Endodermal cell (in vitro differentiated cells): ENCODE measurements around the gene CNTRL. TPM values are rescaled to one million over a fixed set of nuclear protein-coding genes. Genes with fewer than 3 reads are reported as not detected.

Experiments
- DNase-seq: peaks from one replicate; pipeline ENCODE4 v3.0.0-alpha.2; 2017
- H3K27ac ChIP-seq: 2 replicates; pipeline ENCODE4 v1.5.1; 2013; ENCODE audit warnings: mild to moderate bottlenecking, low read depth, low read length, moderate library complexity
- H3K27me3 ChIP-seq: 2 replicates; pipeline ENCODE4 v1.6.1; 2013; ENCODE audit warnings: mild to moderate bottlenecking, low read length, moderate library complexity; ENCODE audit not compliant: insufficient read depth, control insufficient read depth, poor library complexity, severe bottlenecking
- H3K36me3 ChIP-seq: 2 replicates; pipeline ENCODE4 v1.7.0; 2013; ENCODE audit warnings: mild to moderate bottlenecking, low read length, moderate library complexity; ENCODE audit not compliant: control insufficient read depth, insufficient read depth
- H3K4me1 ChIP-seq: one replicate; pipeline ENCODE4 v1.7.0; 2013; ENCODE audit warnings: low read length; ENCODE audit not compliant: control insufficient read depth, insufficient read depth
- H3K4me3 ChIP-seq: 2 replicates; pipeline ENCODE4 v1.5.1; 2013; ENCODE audit warnings: mild to moderate bottlenecking, low read length, moderate library complexity
- H3K9ac ChIP-seq: 2 replicates; pipeline ENCODE4 v1.6.1; 2013; ENCODE audit warnings: mild to moderate bottlenecking, low read length, moderate library complexity; ENCODE audit not compliant: poor library complexity, severe bottlenecking; ENCODE audit errors: extremely low read depth
- H3K9me3 ChIP-seq: 2 replicates; pipeline ENCODE4 v1.6.1; 2013; ENCODE audit warnings: mild to moderate bottlenecking, low read length, moderate library complexity; ENCODE audit not compliant: control insufficient read depth
- H3K27ac Mint-ChIP-seq: 2 replicates; pipeline ENCODE4 v1.8.0; 2020; ENCODE audit warnings: mixed read lengths
- H3K27me3 Mint-ChIP-seq: 2 replicates; pipeline ENCODE4 v1.8.0; 2021; ENCODE audit warnings: mild to moderate bottlenecking, mixed read lengths; ENCODE audit not compliant: insufficient read depth
- H3K36me3 Mint-ChIP-seq: 2 replicates; pipeline ENCODE4 v1.8.0; 2020; ENCODE audit warnings: low read depth, mixed read lengths
- H3K4me1 Mint-ChIP-seq: 2 replicates; pipeline ENCODE4 v1.8.0; 2020; ENCODE audit warnings: mixed read lengths
- H3K4me3 Mint-ChIP-seq: 2 replicates; pipeline ENCODE4 v1.8.0; 2020; ENCODE audit warnings: mild to moderate bottlenecking, moderate library complexity, mixed read lengths
- H3K9me3 Mint-ChIP-seq: 2 replicates; pipeline ENCODE4 v1.8.0; 2020; ENCODE audit warnings: mild to moderate bottlenecking, mixed read lengths
- WGBS, 2 experiments: methylation state at CpG; one replicate each; pipeline versions ENCODE4 v1.1.5 to v1.1.7; 2013; ENCODE audit warnings: missing lambda C conversion rate in 2 of 2, mixed read lengths in 1 of 2; ENCODE audit not compliant: insufficient coverage in 1 of 2, insufficient read length in 1 of 2; 5-methylcytosine and 5-hydroxymethylcytosine counted together
- total RNA-seq, 2 donors: library from RNA; stranded (reverse); fragmentation: NEBNext Ultra II Directional in 1 of 2; extraction: Animal tissue kit (Norgen Biotek cat#: 25700) in 1 of 2; gene quantifications; 2 replicates in 1 of 2; 3 replicates in 1 of 2; pipeline ENCODE4 v1.2.1, GENCODE V29; 2021
- TF ChIP-seq, protein P1 (sequence below): fragments of 200-600 bp; sonication (generic); conservative IDR thresholded peaks from 2 replicates; pipeline ENCODE4 v1.5.0; 2021; ENCODE audit warnings: antibody characterized with exemption, mild to moderate bottlenecking

Gene CNTRL
- total RNA-seq, 2 donors from 2014 or later, result 18.0 to 21.0 TPM

DNA sequence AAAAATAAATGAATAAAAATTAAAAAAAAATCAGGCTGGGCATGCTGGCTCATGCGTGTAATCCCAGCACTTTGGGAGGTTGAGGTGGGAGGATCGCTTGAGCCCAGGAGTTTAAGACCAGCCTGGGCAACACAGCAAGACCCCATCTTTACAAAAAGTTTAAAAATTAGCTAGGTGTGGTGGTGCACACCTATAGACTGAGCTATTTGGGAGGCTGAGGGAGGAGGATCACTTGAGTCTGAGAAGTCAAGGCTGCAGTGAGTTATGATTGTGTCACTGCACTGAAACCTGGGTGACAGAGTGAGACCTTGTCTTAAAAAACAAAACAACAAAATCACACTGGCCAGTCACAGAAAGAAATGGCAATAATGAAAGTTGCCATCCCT, 3.4 kb upstream of the CNTRL start:
- Mint-ChIP-seq H3K27ac (no peak overlapping the region), H3K9me3 (peaks cover 19% of the 10 kb centered on the region), H3K4me1 (peaks cover 11% of the 10 kb centered on the region), H3K27me3 (peaks cover 91% of the 10 kb centered on the region), H3K36me3 (peaks cover 2% of the 10 kb centered on the region), H3K4me3 (no peak overlapping the region)
- whole genome bisulfite sequencing, 2 experiments, result 73 to 81% methylated on average over 2 of the region's 2 CpGs
- no peaks in the 10 kb centered on the region for H3K36me3 ChIP-seq
- H3K4me3 ChIP-seq, result no peak overlapping the region
- H3K9ac ChIP-seq, result no peak overlapping the region
- H3K27me3 ChIP-seq, result peaks cover 14% of the 10 kb centered on the region
- TF ChIP-seq, protein P1, sequence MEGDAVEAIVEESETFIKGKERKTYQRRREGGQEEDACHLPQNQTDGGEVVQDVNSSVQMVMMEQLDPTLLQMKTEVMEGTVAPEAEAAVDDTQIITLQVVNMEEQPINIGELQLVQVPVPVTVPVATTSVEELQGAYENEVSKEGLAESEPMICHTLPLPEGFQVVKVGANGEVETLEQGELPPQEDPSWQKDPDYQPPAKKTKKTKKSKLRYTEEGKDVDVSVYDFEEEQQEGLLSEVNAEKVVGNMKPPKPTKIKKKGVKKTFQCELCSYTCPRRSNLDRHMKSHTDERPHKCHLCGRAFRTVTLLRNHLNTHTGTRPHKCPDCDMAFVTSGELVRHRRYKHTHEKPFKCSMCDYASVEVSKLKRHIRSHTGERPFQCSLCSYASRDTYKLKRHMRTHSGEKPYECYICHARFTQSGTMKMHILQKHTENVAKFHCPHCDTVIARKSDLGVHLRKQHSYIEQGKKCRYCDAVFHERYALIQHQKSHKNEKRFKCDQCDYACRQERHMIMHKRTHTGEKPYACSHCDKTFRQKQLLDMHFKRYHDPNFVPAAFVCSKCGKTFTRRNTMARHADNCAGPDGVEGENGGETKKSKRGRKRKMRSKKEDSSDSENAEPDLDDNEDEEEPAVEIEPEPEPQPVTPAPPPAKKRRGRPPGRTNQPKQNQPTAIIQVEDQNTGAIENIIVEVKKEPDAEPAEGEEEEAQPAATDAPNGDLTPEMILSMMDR, result no peak
- H3K4me1 ChIP-seq, result no peaks in the 10 kb centered on the region
- DNase-seq, result no peak
- peaks cover 17% of the 10 kb centered on the region for H3K9me3 ChIP-seq
- no peak overlapping the region for H3K27ac ChIP-seq

DNA sequence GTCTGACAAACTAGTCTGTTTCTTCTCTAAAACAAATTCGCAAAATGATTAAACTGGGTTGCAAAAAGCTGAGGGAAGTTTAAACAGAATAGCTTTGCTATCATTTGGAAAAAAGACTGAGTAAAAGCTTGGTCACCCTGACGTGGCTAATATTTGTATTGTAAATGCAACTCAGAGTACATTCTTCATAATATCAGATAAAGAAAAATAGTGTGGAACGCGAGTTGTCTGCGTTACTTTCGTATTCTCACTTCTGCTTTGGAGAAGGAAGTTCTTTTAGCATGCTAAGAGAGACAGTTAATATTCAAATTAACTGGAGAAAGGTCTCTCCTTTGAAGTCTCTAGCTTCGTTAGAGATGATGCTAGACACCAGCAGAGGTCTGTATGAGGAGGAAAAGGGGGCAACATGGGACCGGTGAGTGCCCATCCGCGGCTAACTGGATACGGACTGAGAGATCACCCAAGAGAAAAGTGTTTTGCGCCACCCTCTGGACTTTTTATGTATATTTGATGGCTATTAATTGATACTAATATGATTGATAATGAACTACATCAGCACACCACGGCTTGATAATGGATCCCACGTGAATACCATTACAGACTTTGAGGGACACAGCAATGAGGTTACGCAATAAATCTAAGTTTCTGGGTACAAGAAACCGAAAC, 2.9 kb upstream of the CNTRL start:
- peaks cover 14% of the 10 kb centered on the region for H3K27me3 ChIP-seq
- H3K36me3 ChIP-seq, result no peaks in the 10 kb centered on the region
- H3K4me1 ChIP-seq, result no peaks in the 10 kb centered on the region
- no peak overlapping the region for H3K4me3 ChIP-seq
- peaks cover 16% of the 10 kb centered on the region for H3K9me3 Mint-ChIP-seq
- H3K9me3 ChIP-seq, result peaks cover 17% of the 10 kb centered on the region
- H3K4me3 Mint-ChIP-seq, result no peak overlapping the region
- no peak overlapping the region for H3K27ac ChIP-seq
- no peak overlapping the region for H3K9ac ChIP-seq
- H3K27me3 Mint-ChIP-seq, result peaks cover 91% of the 10 kb centered on the region
- WGBS, 2 experiments, result 60 to 63% methylated on average over 13 to 16 of the region's 16 CpGs
- peaks cover 11% of the 10 kb centered on the region for H3K4me1 Mint-ChIP-seq
- H3K27ac Mint-ChIP-seq, result no peak overlapping the region
- H3K36me3 Mint-ChIP-seq, result peaks cover under 1% of the 10 kb centered on the region
- DNase-seq, result no peak
- TF ChIP-seq, protein P1, result peak; percentile 12

DNA sequence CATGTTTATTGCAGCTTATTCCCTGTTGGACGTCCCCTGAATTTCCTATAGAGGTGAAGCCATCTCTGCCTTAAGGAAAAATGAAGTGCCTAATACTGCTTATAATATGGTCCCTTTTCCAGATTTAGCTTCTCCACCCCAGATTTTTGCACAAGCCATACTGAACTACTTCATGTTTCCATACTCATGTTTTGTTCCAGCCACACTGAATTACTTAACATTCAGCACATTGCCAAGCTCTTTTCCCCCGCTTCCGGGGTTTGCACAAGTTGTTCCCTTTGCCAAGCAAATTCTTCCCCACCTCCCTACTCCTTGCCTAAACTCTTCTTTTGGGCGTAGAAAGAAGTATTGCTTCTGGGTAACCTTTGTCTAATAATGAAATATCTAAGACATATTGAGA, 1.7 kb upstream of the CNTRL start:
- 89 to 100% methylated on average over 2 to 4 of the region's 4 CpGs for WGBS, 2 experiments
- DNase-seq, result no peak
- no peak overlapping the region for H3K4me3 ChIP-seq
- Mint-ChIP-seq H3K36me3 (no peaks in the 10 kb centered on the region), H3K27ac (no peak overlapping the region), H3K4me3 (no peak overlapping the region), H3K4me1 (peaks cover 11% of the 10 kb centered on the region), H3K27me3 (peaks cover 83% of the 10 kb centered on the region), H3K9me3 (peaks cover 12% of the 10 kb centered on the region)
- peaks cover 10% of the 10 kb centered on the region for H3K9me3 ChIP-seq
- no peak overlapping the region for H3K9ac ChIP-seq
- no peak overlapping the region for H3K27ac ChIP-seq
- H3K36me3 ChIP-seq, result no peaks in the 10 kb centered on the region
- H3K27me3 ChIP-seq, result peaks cover 14% of the 10 kb centered on the region
- H3K4me1 ChIP-seq, result no peaks in the 10 kb centered on the region
- TF ChIP-seq, protein P1, result no peak
